B cell (primary cell): ENCODE results near the gene KIF25. TPM values are rescaled to one million over a fixed set of nuclear protein-coding genes. Genes with fewer than 3 reads are reported as not detected.

Source experiments
- ATAC-seq: fragments of 200-7000 bp; cut with Tn5 transposase; one replicate; pipeline ENCODE4 v1.10.0; 2021; ENCODE audit warnings: low read depth, mild to moderate bottlenecking, moderate number of reproducible peaks, moderate library complexity
- CTCF ChIA-PET: fragments of 350-600 bp; sonication (Branson Sonifier 250); formaldehyde crosslinking; loops from one replicate; lab custom pipeline; 2021; ENCODE audit warnings: antibody characterized with exemption, inconsistent platforms; lab: Charles Lee
- POLR2A ChIA-PET: fragments of 350-600 bp; sonication (Branson Sonifier 250); formaldehyde crosslinking; loops from one replicate; lab custom pipeline; 2021; ENCODE audit warnings: antibody characterized with exemption; lab: Charles Lee
- DNase-seq: peaks from one replicate; pipeline ENCODE4 v3.0.0; 2013
- H2AFZ ChIP-seq: 2 replicates; pipeline ENCODE4 v1.6.1; 2012; ENCODE audit warnings: mild to moderate bottlenecking, low read depth, low read length; ENCODE audit not compliant: insufficient read depth, poor library complexity, severe bottlenecking
- H3K27ac ChIP-seq, 2 donors: 1 replicate in 1 of 2; 2 replicates in 1 of 2; pipeline ENCODE4 v1.5.1; 2012 to 2013; ENCODE audit warnings: low read length in 2 of 2, mild to moderate bottlenecking in 2 of 2, moderate library complexity in 1 of 2
- H3K27me3 ChIP-seq, 4 experiments: fragments of 200-600 bp in 1 of 4; sonication (generic) in 1 of 4; replicated peaks in 1 of 4; 1 replicate in 2 of 4; 2 replicates in 2 of 4; pipeline versions ENCODE4 v1.6.1 to v1.7.0; 2013 to 2016; ENCODE audit warnings: low read length in 3 of 4, mild to moderate bottlenecking in 2 of 4, mixed read lengths in 1 of 4, moderate library complexity in 1 of 4; ENCODE audit not compliant: insufficient read depth in 4 of 4, control insufficient read depth in 3 of 4; ENCODE audit errors: control extremely low read depth in 1 of 4
- H3K36me3 ChIP-seq, 2 experiments: replicated peaks in 1 of 2; 1 replicate in 1 of 2; 2 replicates in 1 of 2; pipeline versions ENCODE4 v1.6.1 to v1.7.1; 2013; ENCODE audit warnings: low read length in 1 of 2; ENCODE audit not compliant: insufficient read depth in 2 of 2, control insufficient read depth in 1 of 2; ENCODE audit errors: control extremely low read depth in 1 of 2, extremely low read depth in 1 of 2
- H3K4me1 ChIP-seq, 2 donors: fragments of 200-600 bp in 1 of 2; sonication (generic) in 1 of 2; 1 replicate in 1 of 2; 2 replicates in 1 of 2; pipeline versions ENCODE4 v1.5.1 to v1.6.1; 2013 to 2017; ENCODE audit warnings: low read length in 2 of 2; ENCODE audit not compliant: control insufficient read depth in 2 of 2, insufficient read depth in 2 of 2
- H3K4me2 ChIP-seq: replicated peaks from 2 replicates; pipeline ENCODE3; 2012; ENCODE audit warnings: mild to moderate bottlenecking, low read depth, low read length; ENCODE audit not compliant: poor library complexity, severe bottlenecking
- H3K4me3 ChIP-seq, 5 experiments: fragments of 200-600 bp in 1 of 5; sonication (generic) in 1 of 5; 1 replicate in 3 of 5; 2 replicates in 2 of 5; pipeline versions ENCODE4 v1.5.1 to v1.7.0; 2011 to 2016; ENCODE audit warnings: low read length in 4 of 5, mild to moderate bottlenecking in 4 of 5, low read depth in 2 of 5, control low read depth in 1 of 5, moderate library complexity in 1 of 5; ENCODE audit not compliant: insufficient read depth in 1 of 5; ENCODE audit errors: control extremely low read depth in 1 of 5, extremely low read depth in 1 of 5
- H3K79me2 ChIP-seq: fragments of 200-600 bp; sonication (generic); one replicate; pipeline ENCODE4 v1.6.0; 2016; ENCODE audit warnings: low read length; ENCODE audit not compliant: control insufficient read depth, insufficient read depth
- H3K9ac ChIP-seq: fragments of 200-600 bp; sonication (generic); 2 replicates; pipeline ENCODE4 v1.6.1; 2017; ENCODE audit warnings: mild to moderate bottlenecking, low read length, moderate library complexity
- H3K9me3 ChIP-seq, 3 donors: one replicate each; pipeline versions ENCODE4 v1.6.1 to v1.7.1; 2013; ENCODE audit warnings: low read length in 2 of 3; ENCODE audit not compliant: control insufficient read depth in 2 of 3, insufficient read depth in 1 of 3; ENCODE audit errors: control extremely low read depth in 1 of 3
- H4K20me1 ChIP-seq: 2 replicates; pipeline ENCODE4 v1.6.0; 2012; ENCODE audit warnings: mild to moderate bottlenecking, low read length; ENCODE audit not compliant: insufficient read depth, control insufficient read depth, poor library complexity, severe bottlenecking
- H3K27ac Mint-ChIP-seq: one replicate; pipeline ENCODE4 v1.8.0; 2021; ENCODE audit warnings: mixed read lengths
- H3K27me3 Mint-ChIP-seq: one replicate; pipeline ENCODE4 v1.8.0; 2021; ENCODE audit warnings: mixed read lengths
- H3K4me1 Mint-ChIP-seq: one replicate; pipeline ENCODE4 v1.8.0; 2021; ENCODE audit warnings: mixed read lengths
- H3K4me3 Mint-ChIP-seq: one replicate; pipeline ENCODE4 v1.8.0; 2021; ENCODE audit warnings: mixed read lengths
- H3K9me3 Mint-ChIP-seq: one replicate; pipeline ENCODE4 v1.8.0; 2022; ENCODE audit warnings: mixed read lengths; ENCODE audit not compliant: insufficient read depth
- EZH2 ChIP-seq: IDR thresholded peaks from 2 replicates; pipeline ENCODE4 v1.6.1; 2012; ENCODE audit warnings: borderline replicate concordance, low read depth, mild to moderate bottlenecking, moderate library complexity, low read length; ENCODE audit not compliant: insufficient read depth, poor library complexity, severe bottlenecking
- WGBS: methylation state at CpG from one replicate; pipeline ENCODE4 v1.1.5; 2013; ENCODE audit warnings: missing lambda C conversion rate; ENCODE audit not compliant: insufficient coverage; 5-methylcytosine and 5-hydroxymethylcytosine counted together
- intact Hi-C: fragments of 100-400 bp; cut with micrococcal nuclease; formaldehyde crosslinking; loops from one replicate; pipeline ENCODE4 v1.10.0; 2022
- polyA plus RNA-seq: library from polyadenylated mRNA; depleted of rRNA; stranded (reverse); fragments of >200 nt; gene quantifications from 2 replicates; pipeline ENCODE4 v1.2.3, GENCODE V29; 2012
- total RNA-seq, 2 donors: library from RNA; stranded (reverse); fragments of 120-200 nt in 1 of 2; gene quantifications; 1 replicate in 1 of 2; 2 replicates in 1 of 2; pipeline versions ENCODE4 v1.2.3 to v1.2.4, GENCODE V29; 2013 to 2022
- TF ChIP-seq, protein P1 (sequence below): fragments of 200-600 bp; IDR thresholded peaks from one replicate; pipeline ENCODE4 v1.8.0; 2022; ENCODE audit warnings: antibody characterized with exemption, mild to moderate bottlenecking

The KIF25 gene
- total and polyA plus RNA-seq, 2 donors (not counting 1 experiment from before 2014, with no cell fraction given): not detected

DNA sequence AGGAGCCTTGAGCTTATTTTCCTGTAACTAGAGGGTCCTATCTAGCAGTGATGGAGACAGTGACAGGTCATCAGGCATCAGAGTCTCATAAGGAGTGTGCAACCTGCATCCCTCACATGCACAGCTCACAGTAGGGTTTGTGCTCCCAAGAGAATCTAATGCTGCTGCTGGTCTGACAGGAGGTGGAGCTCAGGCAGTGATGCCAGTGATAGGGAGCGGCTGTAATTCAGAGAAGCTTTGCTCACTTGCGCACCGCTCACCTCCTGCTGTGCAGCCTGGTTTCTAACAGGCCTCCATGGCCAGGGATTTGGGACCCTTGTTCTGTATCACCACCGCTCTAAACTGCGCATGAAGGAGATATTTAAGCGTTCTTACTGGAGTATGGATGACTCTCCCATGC, 5.3 kb downstream of the KIF25 start:
- 98% methylated on average over 4 of the region's 6 CpGs for WGBS
- ATAC-seq (no peak), DNase-seq (no peak)
- Histone ChIP-seq H3K4me2 (no peak overlapping the region), H3K27me3 (no peaks in the 10 kb centered on the region), H3K4me1 (no peaks in the 10 kb centered on the region), H2AFZ (no peak overlapping the region), H3K9ac (no peak overlapping the region), H3K36me3 (no peaks in the 10 kb centered on the region), H4K20me1 (no peaks in the 10 kb centered on the region), H3K79me2 (no peaks in the 10 kb centered on the region), H3K27ac (no peak overlapping the region), H3K9me3 (peaks cover 0 to 5% (median 0%) of the 10 kb centered on the region in 3 donors), H3K4me3 (no peak overlapping the region)
- ChIA-PET POLR2A (no interaction called here), CTCF (no interaction called here)
- H3K27ac Mint-ChIP-seq: no peak overlapping the region
- no peaks in the 10 kb centered on the region for H3K9me3 Mint-ChIP-seq
- H3K27me3 Mint-ChIP-seq: peaks cover 5% of the 10 kb centered on the region
- TF ChIP-seq, protein P1, sequence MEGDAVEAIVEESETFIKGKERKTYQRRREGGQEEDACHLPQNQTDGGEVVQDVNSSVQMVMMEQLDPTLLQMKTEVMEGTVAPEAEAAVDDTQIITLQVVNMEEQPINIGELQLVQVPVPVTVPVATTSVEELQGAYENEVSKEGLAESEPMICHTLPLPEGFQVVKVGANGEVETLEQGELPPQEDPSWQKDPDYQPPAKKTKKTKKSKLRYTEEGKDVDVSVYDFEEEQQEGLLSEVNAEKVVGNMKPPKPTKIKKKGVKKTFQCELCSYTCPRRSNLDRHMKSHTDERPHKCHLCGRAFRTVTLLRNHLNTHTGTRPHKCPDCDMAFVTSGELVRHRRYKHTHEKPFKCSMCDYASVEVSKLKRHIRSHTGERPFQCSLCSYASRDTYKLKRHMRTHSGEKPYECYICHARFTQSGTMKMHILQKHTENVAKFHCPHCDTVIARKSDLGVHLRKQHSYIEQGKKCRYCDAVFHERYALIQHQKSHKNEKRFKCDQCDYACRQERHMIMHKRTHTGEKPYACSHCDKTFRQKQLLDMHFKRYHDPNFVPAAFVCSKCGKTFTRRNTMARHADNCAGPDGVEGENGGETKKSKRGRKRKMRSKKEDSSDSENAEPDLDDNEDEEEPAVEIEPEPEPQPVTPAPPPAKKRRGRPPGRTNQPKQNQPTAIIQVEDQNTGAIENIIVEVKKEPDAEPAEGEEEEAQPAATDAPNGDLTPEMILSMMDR: no peak
- no peak for TF ChIP-seq EZH2
- H3K4me3 Mint-ChIP-seq: no peak overlapping the region
- intact Hi-C loops: no loop called here
- no peaks in the 10 kb centered on the region for H3K4me1 Mint-ChIP-seq

DNA sequence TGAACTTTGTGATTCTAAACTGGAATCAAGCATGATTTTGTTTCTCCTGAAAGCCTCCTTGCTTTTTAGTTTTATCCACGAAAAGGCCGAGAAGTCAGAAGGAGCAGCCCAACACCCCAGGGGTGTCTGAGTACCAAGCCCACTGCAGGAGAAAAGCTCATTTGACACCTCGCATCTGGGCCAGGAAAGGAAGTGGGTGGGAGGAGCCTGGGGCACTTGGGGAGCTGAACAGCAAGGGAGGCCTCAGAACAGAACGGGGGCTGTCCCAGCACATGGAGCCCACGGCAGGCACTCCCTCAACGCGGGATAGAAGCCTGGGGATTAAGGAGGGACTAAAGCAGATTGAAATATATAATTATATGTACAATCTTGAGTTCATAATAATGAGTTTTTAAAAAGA, 6.6 kb downstream of the KIF25 start:
- Mint-ChIP-seq H3K4me1 (no peaks in the 10 kb centered on the region), H3K27me3 (no peaks in the 10 kb centered on the region), H3K4me3 (no peak overlapping the region), H3K27ac (no peak overlapping the region), H3K9me3 (peaks cover 6% of the 10 kb centered on the region)
- WGBS: 70% methylated on average over 3 of the region's 7 CpGs
- no peaks in the 10 kb centered on the region for H3K36me3 ChIP-seq
- no peak overlapping the region for H3K4me3 ChIP-seq
- H3K27ac ChIP-seq: no peak overlapping the region
- H3K9ac ChIP-seq: no peak overlapping the region
- H3K27me3 ChIP-seq: no peaks in the 10 kb centered on the region
- no peaks in the 10 kb centered on the region for H3K4me1 ChIP-seq
- no peaks in the 10 kb centered on the region for H4K20me1 ChIP-seq
- DNase-seq: no peak
- TF ChIP-seq, protein P1: no peak
- TF ChIP-seq EZH2: no peak
- H3K9me3 ChIP-seq: peaks cover 0 to 5% (median 0%) of the 10 kb centered on the region in 3 donors
- no peak for ATAC-seq
- no peak overlapping the region for H3K4me2 ChIP-seq
- no peaks in the 10 kb centered on the region for H3K79me2 ChIP-seq
- intact Hi-C loops: no loop called here
- POLR2A ChIA-PET: no interaction called here
- CTCF ChIA-PET: no interaction called here
- no peak overlapping the region for H2AFZ ChIP-seq
